HCT116 (cell line): ENCODE results near the gene SLC7A11.

ENCODE experiments used
- EZH2 ChIP-seq: fragments of 200-600 bp; sonication (generic); IDR thresholded peaks from 2 replicates; pipeline ENCODE4 v1.6.1; 2017; ENCODE audit warnings: antibody characterized with exemption, mixed run types
- EZH2phosphoT487 ChIP-seq: fragments of 200-600 bp; IDR thresholded peaks from 2 replicates; pipeline ENCODE4 v1.6.1; 2018; ENCODE audit warnings: antibody characterized with exemption, borderline replicate concordance
- POLR2A ChIP-seq: IDR thresholded peaks from 2 replicates; pipeline ENCODE4 v1.7.0; 2011; ENCODE audit warnings: borderline replicate concordance; ENCODE audit not compliant: insufficient read depth, insufficient read length; ENCODE audit errors: extremely low read depth
- POLR2AphosphoS5 ChIP-seq: IDR thresholded peaks from 2 replicates; pipeline ENCODE4 v1.6.1; 2011; ENCODE audit warnings: mild to moderate bottlenecking, low read depth, low read length, moderate library complexity
- RAD21 ChIP-seq: IDR thresholded peaks from 2 replicates; pipeline ENCODE4 v1.6.1; 2012; ENCODE audit warnings: low read depth, mild to moderate bottlenecking
- TCF7L2 ChIP-seq: IDR thresholded peaks from 2 replicates; pipeline ENCODE4 v1.7.0; 2011; ENCODE audit warnings: borderline replicate concordance, inconsistent platforms; ENCODE audit not compliant: insufficient read depth, insufficient read length; ENCODE audit errors: extremely low read depth
- ZBTB33 ChIP-seq: IDR thresholded peaks from 2 replicates; pipeline ENCODE4 v1.6.1; 2011; ENCODE audit warnings: mild to moderate bottlenecking, low read length, moderate library complexity; ENCODE audit not compliant: insufficient replicate concordance; ENCODE audit errors: extremely low read depth
- TF ChIP-seq, protein P1 (sequence below), 3 experiments: fragments of 200-600 bp in 1 of 3; sonication (generic) in 1 of 3; IDR thresholded peaks in 2 of 3; conservative IDR thresholded peaks in 1 of 3; 2 replicates each; pipeline ENCODE4 v1.5.1; 2012 to 2017; ENCODE audit warnings: low read depth in 2 of 3, low read length in 2 of 3, antibody characterized with exemption in 1 of 3, borderline replicate concordance in 1 of 3, control low read depth in 1 of 3, mild to moderate bottlenecking in 1 of 3, mixed read lengths in 1 of 3, mixed run types in 1 of 3, moderate library complexity in 1 of 3; ENCODE audit not compliant: insufficient read depth in 1 of 3
- TF ChIP-seq, protein P2 (sequence below): IDR thresholded peaks from 2 replicates; pipeline ENCODE4 v1.6.1; 2012; ENCODE audit warnings: low read depth

DNA sequence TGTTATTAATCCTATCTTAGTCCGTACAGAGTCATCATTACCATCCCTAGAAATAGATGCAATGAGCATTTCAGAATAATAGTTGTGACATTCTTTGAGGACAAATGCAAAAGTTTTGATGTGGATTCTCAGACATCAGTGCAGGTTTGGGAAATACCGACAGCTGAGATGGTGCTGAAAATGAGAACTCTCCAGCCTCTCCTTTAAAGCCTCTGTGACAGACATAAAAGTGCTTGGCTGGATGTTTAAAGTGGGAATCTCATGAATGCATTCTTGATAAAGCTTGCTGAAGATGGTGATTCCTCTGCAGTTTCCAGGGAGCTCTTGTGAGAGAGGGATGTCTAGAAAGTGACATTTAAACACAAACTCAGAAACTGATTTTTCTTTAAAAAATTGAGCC lies 35.0 kb upstream of the SLC7A11 start:
- TF ChIP-seq RAD21 (no peak), TCF7L2 (no peak), EZH2phosphoT487 (no peak), POLR2AphosphoS5 (no peak), POLR2A (no peak), EZH2 (no peak), ZBTB33 (no peak)
- TF ChIP-seq, protein P1, sequence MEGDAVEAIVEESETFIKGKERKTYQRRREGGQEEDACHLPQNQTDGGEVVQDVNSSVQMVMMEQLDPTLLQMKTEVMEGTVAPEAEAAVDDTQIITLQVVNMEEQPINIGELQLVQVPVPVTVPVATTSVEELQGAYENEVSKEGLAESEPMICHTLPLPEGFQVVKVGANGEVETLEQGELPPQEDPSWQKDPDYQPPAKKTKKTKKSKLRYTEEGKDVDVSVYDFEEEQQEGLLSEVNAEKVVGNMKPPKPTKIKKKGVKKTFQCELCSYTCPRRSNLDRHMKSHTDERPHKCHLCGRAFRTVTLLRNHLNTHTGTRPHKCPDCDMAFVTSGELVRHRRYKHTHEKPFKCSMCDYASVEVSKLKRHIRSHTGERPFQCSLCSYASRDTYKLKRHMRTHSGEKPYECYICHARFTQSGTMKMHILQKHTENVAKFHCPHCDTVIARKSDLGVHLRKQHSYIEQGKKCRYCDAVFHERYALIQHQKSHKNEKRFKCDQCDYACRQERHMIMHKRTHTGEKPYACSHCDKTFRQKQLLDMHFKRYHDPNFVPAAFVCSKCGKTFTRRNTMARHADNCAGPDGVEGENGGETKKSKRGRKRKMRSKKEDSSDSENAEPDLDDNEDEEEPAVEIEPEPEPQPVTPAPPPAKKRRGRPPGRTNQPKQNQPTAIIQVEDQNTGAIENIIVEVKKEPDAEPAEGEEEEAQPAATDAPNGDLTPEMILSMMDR (IDR thresholded peaks at IDR 0.05 in 2 of 3, conservative IDR thresholded peaks at IDR 0.05 in 1 of 3; ENCODE audit: borderline replicate concordance in 1 of 3, insufficient read depth in 1 of 3, low read depth in 2 of 3, low read length in 2 of 3): no peak
- TF ChIP-seq, protein P2, sequence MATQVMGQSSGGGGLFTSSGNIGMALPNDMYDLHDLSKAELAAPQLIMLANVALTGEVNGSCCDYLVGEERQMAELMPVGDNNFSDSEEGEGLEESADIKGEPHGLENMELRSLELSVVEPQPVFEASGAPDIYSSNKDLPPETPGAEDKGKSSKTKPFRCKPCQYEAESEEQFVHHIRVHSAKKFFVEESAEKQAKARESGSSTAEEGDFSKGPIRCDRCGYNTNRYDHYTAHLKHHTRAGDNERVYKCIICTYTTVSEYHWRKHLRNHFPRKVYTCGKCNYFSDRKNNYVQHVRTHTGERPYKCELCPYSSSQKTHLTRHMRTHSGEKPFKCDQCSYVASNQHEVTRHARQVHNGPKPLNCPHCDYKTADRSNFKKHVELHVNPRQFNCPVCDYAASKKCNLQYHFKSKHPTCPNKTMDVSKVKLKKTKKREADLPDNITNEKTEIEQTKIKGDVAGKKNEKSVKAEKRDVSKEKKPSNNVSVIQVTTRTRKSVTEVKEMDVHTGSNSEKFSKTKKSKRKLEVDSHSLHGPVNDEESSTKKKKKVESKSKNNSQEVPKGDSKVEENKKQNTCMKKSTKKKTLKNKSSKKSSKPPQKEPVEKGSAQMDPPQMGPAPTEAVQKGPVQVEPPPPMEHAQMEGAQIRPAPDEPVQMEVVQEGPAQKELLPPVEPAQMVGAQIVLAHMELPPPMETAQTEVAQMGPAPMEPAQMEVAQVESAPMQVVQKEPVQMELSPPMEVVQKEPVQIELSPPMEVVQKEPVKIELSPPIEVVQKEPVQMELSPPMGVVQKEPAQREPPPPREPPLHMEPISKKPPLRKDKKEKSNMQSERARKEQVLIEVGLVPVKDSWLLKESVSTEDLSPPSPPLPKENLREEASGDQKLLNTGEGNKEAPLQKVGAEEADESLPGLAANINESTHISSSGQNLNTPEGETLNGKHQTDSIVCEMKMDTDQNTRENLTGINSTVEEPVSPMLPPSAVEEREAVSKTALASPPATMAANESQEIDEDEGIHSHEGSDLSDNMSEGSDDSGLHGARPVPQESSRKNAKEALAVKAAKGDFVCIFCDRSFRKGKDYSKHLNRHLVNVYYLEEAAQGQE: no peak
